ENCODE results near the gene AIF1L.
"Not testable (repeated sequence)": the region's sequence is repeated elsewhere in the genome, so short reads cannot be mapped to it uniquely, and the experiment has no call there.

AIF1L gene

GRCh38 chr9:131098391-131099101 is 2.2 kb downstream of the AIF1L start:
- Mint-ChIP-seq H3K36me3 (ENCODE audit: insufficient read depth) (no peaks in the 10 kb centered on the region), H3K27ac (no peak overlapping the region), H3K9me3 (no peaks in the 10 kb centered on the region), H3K4me1 (ENCODE audit: low read depth in 2 of 2) (peaks cover 4 to 7% of the 10 kb centered on the region in 2 donors), H3K4me3 (no peak overlapping the region), H3K27me3 (peaks cover 33 to 69% of the 10 kb centered on the region in 2 donors)
- DNase-seq = no peak
- ATAC-seq (replicated peaks) = no peak

GRCh38 chr9:131099102-131099606 is 2.8 kb downstream of the AIF1L start:
- Mint-ChIP-seq H3K36me3 (ENCODE audit: insufficient read depth) (no peaks in the 10 kb centered on the region), H3K4me3 (no peak overlapping the region), H3K27me3 (peaks cover 27 to 63% of the 10 kb centered on the region in 2 donors), H3K27ac (no peak overlapping the region), H3K9me3 (no peaks in the 10 kb centered on the region), H3K4me1 (ENCODE audit: low read depth in 2 of 2) (peaks cover 4 to 7% of the 10 kb centered on the region in 2 donors)
- DNase-seq = no peak
- ATAC-seq (replicated peaks) = no peak

GRCh38 chr9:131099845-131100244 is 3.5 kb downstream of the AIF1L start:
- not testable (repeated sequence) for H3K4me1 Mint-ChIP-seq (ENCODE audit: low read depth in 2 of 2); DNase-seq; H3K36me3 Mint-ChIP-seq (ENCODE audit: insufficient read depth); ATAC-seq (replicated peaks); H3K27ac Mint-ChIP-seq; H3K4me3 Mint-ChIP-seq; H3K9me3 Mint-ChIP-seq
- peaks cover 20 to 56% of the 10 kb centered on the region in 2 donors for H3K27me3 Mint-ChIP-seq

GRCh38 chr9:131100445-131100844 is 4.1 kb downstream of the AIF1L start:
- peaks cover 4 to 7% of the 10 kb centered on the region in 2 donors for H3K4me1 Mint-ChIP-seq (ENCODE audit: low read depth in 2 of 2)
- H3K36me3 Mint-ChIP-seq (ENCODE audit: insufficient read depth) = no peaks in the 10 kb centered on the region
- H3K27ac Mint-ChIP-seq = no peak overlapping the region
- no peak for ATAC-seq (replicated peaks)
- H3K4me3 Mint-ChIP-seq = no peak overlapping the region
- peaks cover 16 to 50% of the 10 kb centered on the region in 2 donors for H3K27me3 Mint-ChIP-seq
- no peak for DNase-seq
- H3K9me3 Mint-ChIP-seq = no peaks in the 10 kb centered on the region

GRCh38 chr9:131101207-131101964 is 5.1 kb downstream of the AIF1L start:
- Mint-ChIP-seq H3K36me3 (ENCODE audit: insufficient read depth) (no peaks in the 10 kb centered on the region), H3K9me3 (no peaks in the 10 kb centered on the region), H3K4me1 (ENCODE audit: low read depth in 2 of 2) (peaks cover 0 to 4% of the 10 kb centered on the region in 2 donors), H3K27ac (no peak overlapping the region), H3K4me3 (no peak overlapping the region), H3K27me3 (peaks cover 14 to 49% of the 10 kb centered on the region in 2 donors)
- no peak for DNase-seq
- no peak for ATAC-seq (replicated peaks)

- peaks cover 7 to 53% of the 10 kb centered on the region in 2 donors for H3K27me3 Mint-ChIP-seq
- no peak overlapping the region for H3K27ac Mint-ChIP-seq
- peaks cover 0 to 4% of the 10 kb centered on the region in 2 donors for H3K4me1 Mint-ChIP-seq (ENCODE audit: low read depth in 2 of 2)
- no peaks in the 10 kb centered on the region for H3K9me3 Mint-ChIP-seq
- no peak overlapping the region for H3K4me3 Mint-ChIP-seq
- ATAC-seq (replicated peaks) = no peak
- DNase-seq = no peak
- no peaks in the 10 kb centered on the region for H3K36me3 Mint-ChIP-seq (ENCODE audit: insufficient read depth)
Measured at GRCh38 chr9:131103024-131103423, 6.7 kb downstream of the AIF1L start.

- no peak overlapping the region for H3K4me3 Mint-ChIP-seq
- H3K36me3 Mint-ChIP-seq (ENCODE audit: insufficient read depth) = no peaks in the 10 kb centered on the region
- peaks cover 0 to 4% of the 10 kb centered on the region in 2 donors for H3K4me1 Mint-ChIP-seq (ENCODE audit: low read depth in 2 of 2)
- ATAC-seq (replicated peaks) = no peak
- no peak overlapping the region for H3K27ac Mint-ChIP-seq
- DNase-seq = no peak
- peaks cover 7 to 49% of the 10 kb centered on the region in 2 donors for H3K27me3 Mint-ChIP-seq
- no peaks in the 10 kb centered on the region for H3K9me3 Mint-ChIP-seq
Measured at GRCh38 chr9:131103535-131103934, 7.2 kb downstream of the AIF1L start.

- peaks cover 0 to 4% of the 10 kb centered on the region in 2 donors for H3K4me1 Mint-ChIP-seq (ENCODE audit: low read depth in 2 of 2)
- ATAC-seq (replicated peaks) = no peak
- no peak overlapping the region for H3K4me3 Mint-ChIP-seq
- H3K27me3 Mint-ChIP-seq = peaks cover 11 to 43% of the 10 kb centered on the region in 2 donors
- no peak for DNase-seq
- no peaks in the 10 kb centered on the region for H3K36me3 Mint-ChIP-seq (ENCODE audit: insufficient read depth)
- no peak overlapping the region for H3K27ac Mint-ChIP-seq
- H3K9me3 Mint-ChIP-seq = no peaks in the 10 kb centered on the region
Measured at GRCh38 chr9:131104016-131104740, 7.8 kb downstream of the AIF1L start.

- DNase-seq (no peak), ATAC-seq (replicated peaks) (no peak)
- no peaks in the 10 kb centered on the region for H3K9me3 Mint-ChIP-seq
- H3K27me3 Mint-ChIP-seq = peaks cover 12 to 35% of the 10 kb centered on the region in 2 donors
- H3K4me1 Mint-ChIP-seq (ENCODE audit: low read depth in 2 of 2) = no peaks in the 10 kb centered on the region
- no peak overlapping the region for H3K27ac Mint-ChIP-seq
- H3K36me3 Mint-ChIP-seq (ENCODE audit: insufficient read depth) = no peaks in the 10 kb centered on the region
- H3K4me3 Mint-ChIP-seq = no peak overlapping the region
Measured at GRCh38 chr9:131105952-131106351, 9.6 kb downstream of the AIF1L start.

GRCh38 chr9:131107760-131108159 is 11.4 kb downstream of the AIF1L start:
- no peaks in the 10 kb centered on the region for H3K4me1 Mint-ChIP-seq (ENCODE audit: low read depth in 2 of 2)
- no peak for DNase-seq
- no peaks in the 10 kb centered on the region for H3K9me3 Mint-ChIP-seq
- no peak overlapping the region for H3K27ac Mint-ChIP-seq
- H3K27me3 Mint-ChIP-seq = peaks cover 14 to 42% of the 10 kb centered on the region in 2 donors
- no peak overlapping the region for H3K4me3 Mint-ChIP-seq
- no peak for ATAC-seq (replicated peaks)
- H3K36me3 Mint-ChIP-seq (ENCODE audit: insufficient read depth) = no peaks in the 10 kb centered on the region

- H3K4me3 Mint-ChIP-seq = no peak overlapping the region
- no peaks in the 10 kb centered on the region for H3K4me1 Mint-ChIP-seq (ENCODE audit: low read depth in 2 of 2)
- ATAC-seq (replicated peaks) (no peak), DNase-seq (no peak)
- no peaks in the 10 kb centered on the region for H3K9me3 Mint-ChIP-seq
- H3K27me3 Mint-ChIP-seq = peaks cover 12 to 49% of the 10 kb centered on the region in 2 donors
- H3K36me3 Mint-ChIP-seq (ENCODE audit: insufficient read depth) = no peaks in the 10 kb centered on the region
- H3K27ac Mint-ChIP-seq = no peak overlapping the region
Measured at GRCh38 chr9:131111186-131111853, 15.0 kb downstream of the AIF1L start.

- H3K27ac Mint-ChIP-seq = no peak overlapping the region
- H3K36me3 Mint-ChIP-seq (ENCODE audit: insufficient read depth) = no peaks in the 10 kb centered on the region
- no peaks in the 10 kb centered on the region for H3K9me3 Mint-ChIP-seq
- ATAC-seq (replicated peaks) = no peak
- peaks cover 11 to 47% of the 10 kb centered on the region in 2 donors for H3K27me3 Mint-ChIP-seq
- H3K4me3 Mint-ChIP-seq = no peak overlapping the region
- H3K4me1 Mint-ChIP-seq (ENCODE audit: low read depth in 2 of 2) = no peaks in the 10 kb centered on the region
- DNase-seq = no peak
Measured at GRCh38 chr9:131111854-131112311, 15.6 kb downstream of the AIF1L start.
